Measurements from ENCODE around the gene DNAJB6.

The DNAJB6 gene

DNA sequence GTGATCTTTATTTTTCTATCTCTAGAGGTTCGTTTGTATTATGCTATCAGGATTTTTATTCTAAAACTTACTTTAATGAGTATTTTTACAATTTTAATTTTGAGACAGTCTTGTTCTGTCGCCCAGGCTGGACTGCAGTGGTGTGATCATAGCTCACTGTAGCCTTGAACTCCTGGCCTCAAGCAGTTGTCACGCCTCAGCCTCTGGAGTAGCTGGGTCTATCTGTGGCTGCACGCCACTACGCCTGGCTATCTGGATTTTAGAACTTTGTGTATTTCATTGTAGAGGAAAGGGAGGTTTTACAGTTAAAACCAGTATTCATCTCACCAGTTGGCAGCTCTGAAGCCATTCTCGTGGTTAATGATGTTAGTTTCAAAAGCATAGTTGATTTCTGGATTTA is 25.9 kb downstream of the DNAJB6 start:
- H3K36me3 Mint-ChIP-seq = peaks cover 61% of the 10 kb centered on the region
- H3K27ac Mint-ChIP-seq = no peak overlapping the region
- no peaks in the 10 kb centered on the region for H3K9me3 Mint-ChIP-seq
- CTCF ChIA-PET = no interaction called here
- no peaks in the 10 kb centered on the region for H3K27me3 Mint-ChIP-seq
- no peak overlapping the region for H3K4me3 Mint-ChIP-seq
- H3K4me1 Mint-ChIP-seq = peaks cover 4% of the 10 kb centered on the region
- no peak for DNase-seq

GRCh38 chr7:157366722-157367121 is 29.9 kb downstream of the DNAJB6 start:
- H3K36me3 Mint-ChIP-seq = peaks cover 61% of the 10 kb centered on the region
- no peaks in the 10 kb centered on the region for H3K27me3 Mint-ChIP-seq
- H3K9me3 Mint-ChIP-seq = no peaks in the 10 kb centered on the region
- H3K4me1 Mint-ChIP-seq = peaks cover 2% of the 10 kb centered on the region
- CTCF ChIA-PET = no interaction called here
- H3K27ac Mint-ChIP-seq = no peak overlapping the region
- no peak overlapping the region for H3K4me3 Mint-ChIP-seq
- DNase-seq = no peak

DNA sequence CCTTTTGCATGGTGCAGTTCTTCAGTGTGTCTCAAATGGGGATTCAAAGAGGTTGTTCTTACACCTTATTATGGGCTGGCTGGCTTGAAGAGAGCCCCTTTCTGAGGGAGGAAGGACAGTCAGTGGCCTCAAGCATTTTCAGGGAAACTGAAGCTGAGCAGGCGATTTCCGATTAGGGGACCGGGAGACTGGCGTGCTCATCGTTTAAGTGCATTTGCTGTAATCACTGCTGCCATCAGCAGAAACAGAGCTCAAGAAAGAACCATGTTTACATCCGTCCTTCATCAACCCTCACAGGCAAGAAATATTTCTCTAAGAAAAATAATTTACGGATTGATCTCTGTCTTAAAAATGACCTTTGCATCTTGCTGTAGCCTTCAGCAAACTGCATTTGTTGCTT is 32.2 kb downstream of the DNAJB6 start:
- no peak for DNase-seq
- Mint-ChIP-seq H3K27me3 (no peaks in the 10 kb centered on the region), H3K36me3 (peaks cover 67% of the 10 kb centered on the region), H3K4me3 (no peak overlapping the region), H3K9me3 (no peaks in the 10 kb centered on the region), H3K27ac (no peak overlapping the region), H3K4me1 (peaks cover 12% of the 10 kb centered on the region)
- CTCF ChIA-PET = no interaction called here

DNA sequence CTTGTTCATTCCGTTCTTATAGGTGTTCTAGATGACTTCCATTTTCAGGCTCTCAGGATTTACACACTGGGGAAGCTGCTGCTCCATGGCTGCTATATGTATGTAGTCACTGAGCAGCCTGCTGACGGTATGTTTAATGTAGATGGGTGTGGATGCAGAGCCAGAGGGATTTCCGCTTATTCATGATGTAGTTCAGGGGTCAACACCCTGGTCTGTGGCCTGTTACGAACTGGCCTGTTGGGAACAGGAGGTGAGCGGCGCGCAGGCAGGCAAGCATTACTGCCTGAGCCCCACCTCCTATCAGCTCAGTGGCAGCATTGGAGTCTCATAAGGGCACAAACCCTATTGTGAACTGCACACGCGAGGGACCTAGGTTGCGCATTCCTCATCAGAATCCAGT is 33.9 kb downstream of the DNAJB6 start:
- CTCF ChIA-PET = no interaction called here
- no peak overlapping the region for H3K4me3 Mint-ChIP-seq

DNA sequence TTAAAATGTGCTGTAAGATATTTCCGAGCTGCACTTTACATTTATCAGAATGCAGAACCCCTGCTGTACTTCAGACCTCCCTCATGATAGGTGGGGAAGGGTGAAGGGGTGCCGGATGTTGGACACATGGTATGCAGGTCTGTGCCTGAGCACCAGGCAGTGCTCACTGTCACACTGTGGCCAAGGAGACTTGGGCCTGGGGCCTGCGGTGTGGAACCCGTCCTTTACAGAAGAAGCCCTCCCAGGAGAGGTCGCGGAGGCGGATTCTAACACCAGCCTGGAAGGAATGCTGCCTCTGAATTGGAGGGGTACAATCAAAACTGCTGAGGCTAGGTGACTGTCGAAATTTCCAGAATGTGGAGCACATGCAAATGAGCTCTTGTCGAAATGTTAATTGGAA is 34.5 kb downstream of the DNAJB6 start:
- Mint-ChIP-seq H3K27ac (no peak overlapping the region), H3K36me3 (peaks cover 62% of the 10 kb centered on the region), H3K4me1 (peaks cover 35% of the 10 kb centered on the region), H3K27me3 (no peaks in the 10 kb centered on the region), H3K4me3 (no peak overlapping the region), H3K9me3 (no peaks in the 10 kb centered on the region)
- CTCF ChIA-PET = no interaction called here
- DNase-seq = no peak

More for the DNA sequence above, 33.9 kb downstream of the DNAJB6 start:
- Mint-ChIP-seq H3K36me3 (peaks cover 64% of the 10 kb centered on the region), H3K27me3 (no peaks in the 10 kb centered on the region), H3K9me3 (no peaks in the 10 kb centered on the region), H3K27ac (no peak overlapping the region), H3K4me1 (peaks cover 29% of the 10 kb centered on the region)
- no peak for DNase-seq

GRCh38 chr7:157372300-157373232 is 35.8 kb downstream of the DNAJB6 start:
- no peak overlapping the region for H3K4me3 Mint-ChIP-seq
- no peak for DNase-seq
- H3K4me1 Mint-ChIP-seq = peaks cover 43% of the 10 kb centered on the region
- peaks cover 57% of the 10 kb centered on the region for H3K36me3 Mint-ChIP-seq
- no peaks in the 10 kb centered on the region for H3K9me3 Mint-ChIP-seq
- H3K27ac Mint-ChIP-seq = peak overlapping the region; percentile 29
- CTCF ChIA-PET = no interaction called here
- no peaks in the 10 kb centered on the region for H3K27me3 Mint-ChIP-seq

DNA sequence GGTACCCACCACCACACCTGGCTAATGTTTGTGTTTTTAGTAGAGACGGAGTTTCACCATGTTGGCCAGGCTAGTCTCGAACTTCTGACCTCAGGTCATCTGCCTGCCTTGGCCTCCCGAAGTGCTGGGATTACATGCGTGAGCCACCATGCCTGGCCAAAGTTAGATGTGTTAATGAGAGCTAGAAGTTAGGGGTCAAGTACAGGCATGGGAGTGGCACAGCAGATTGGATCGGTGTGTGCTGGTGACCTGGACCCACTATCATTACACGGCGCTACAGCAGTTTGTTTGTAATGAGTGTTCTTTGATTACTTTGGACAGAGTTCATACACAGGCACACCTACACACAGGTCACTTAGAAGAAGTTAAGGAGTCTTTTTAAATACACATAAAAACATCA is 36.7 kb downstream of the DNAJB6 start:
- CTCF ChIA-PET = interaction anchor here (1.4 kb wide), 1 partner anchor 99 kb away, joined by 4 read pairs; no protein-coding TSS in a partner anchor
- DNase-seq = no peak
- no peaks in the 10 kb centered on the region for H3K9me3 Mint-ChIP-seq
- H3K4me3 Mint-ChIP-seq = no peak overlapping the region
- H3K36me3 Mint-ChIP-seq = peaks cover 50% of the 10 kb centered on the region
- H3K4me1 Mint-ChIP-seq = peaks cover 42% of the 10 kb centered on the region
- no peaks in the 10 kb centered on the region for H3K27me3 Mint-ChIP-seq
- H3K27ac Mint-ChIP-seq = no peak overlapping the region

- Mint-ChIP-seq H3K36me3 (peaks cover 42% of the 10 kb centered on the region), H3K4me1 (peaks cover 41% of the 10 kb centered on the region), H3K9me3 (no peaks in the 10 kb centered on the region), H3K4me3 (no peak overlapping the region), H3K27me3 (no peaks in the 10 kb centered on the region), H3K27ac (peak overlapping the region; percentile 43)
- DNase-seq = no peak
- CTCF ChIA-PET = interaction anchor here (1.2 kb wide), 1 partner anchor 11 kb away, joined by 6 read pairs; no protein-coding TSS in a partner anchor
Observed at GRCh38 chr7:157375410-157375809, 38.6 kb downstream of the DNAJB6 start.

DNA sequence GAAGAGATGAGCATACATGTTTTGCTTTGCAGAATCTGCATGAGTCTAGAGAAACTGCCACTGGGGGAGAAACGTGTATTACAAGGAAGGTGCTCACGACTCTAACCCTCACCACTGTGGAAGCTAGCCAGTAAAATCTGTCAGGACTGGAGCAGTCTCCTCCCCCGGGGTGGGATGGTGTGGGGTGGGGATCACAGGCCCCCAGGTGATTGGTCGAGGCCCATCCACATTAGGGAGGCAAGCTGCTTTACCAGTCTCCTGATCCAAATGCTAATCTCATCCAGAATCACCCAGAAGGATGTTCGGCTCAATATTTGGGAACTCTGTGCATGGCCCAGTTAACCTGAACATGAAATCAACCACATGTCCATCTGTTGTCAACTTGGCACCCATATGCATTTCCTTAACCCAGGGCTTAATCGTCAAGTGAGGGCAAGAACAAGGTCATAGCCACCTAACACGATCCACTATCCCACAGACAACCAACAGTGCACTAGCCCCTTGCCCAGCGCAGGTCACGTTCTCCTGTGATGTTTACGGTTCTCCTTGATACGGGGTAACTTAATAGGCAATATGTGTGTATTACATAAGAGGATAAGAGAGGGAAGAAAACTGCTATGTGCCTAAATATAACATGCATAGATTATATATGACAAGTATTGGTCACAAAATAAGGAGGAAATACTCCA is 40.8 kb downstream of the DNAJB6 start:
- H3K4me3 Mint-ChIP-seq = no peak overlapping the region
- H3K36me3 Mint-ChIP-seq = peaks cover 36% of the 10 kb centered on the region
- CTCF ChIA-PET = interaction anchor here (0.9 kb wide), 1 partner anchor 10 kb away, joined by 6 read pairs; no protein-coding TSS in a partner anchor
- no peak overlapping the region for H3K27ac Mint-ChIP-seq
- no peaks in the 10 kb centered on the region for H3K27me3 Mint-ChIP-seq
- DNase-seq = no peak
- H3K4me1 Mint-ChIP-seq = peaks cover 41% of the 10 kb centered on the region
- no peaks in the 10 kb centered on the region for H3K9me3 Mint-ChIP-seq

DNA sequence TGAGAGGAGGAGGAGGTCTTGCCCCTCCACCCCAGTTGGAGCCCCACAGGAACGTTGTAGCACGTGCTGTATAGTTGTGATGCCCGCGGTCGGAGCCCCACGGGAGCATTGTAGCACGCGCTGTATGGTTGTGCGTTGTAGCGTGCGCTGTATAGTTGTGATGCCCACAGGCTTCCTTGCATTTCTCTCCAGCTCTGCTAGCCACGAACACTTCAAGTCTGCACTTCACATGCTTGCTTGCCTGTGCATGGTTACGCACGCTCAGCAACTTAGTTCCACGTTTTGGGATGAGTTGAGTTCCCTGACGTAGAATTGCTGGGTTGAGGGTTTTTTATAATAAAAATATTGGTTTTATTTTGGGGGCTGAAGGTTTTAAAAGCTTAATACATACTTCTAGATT is 41.6 kb downstream of the DNAJB6 start:
- CTCF ChIA-PET = interaction anchor here (0.7 to 0.9 kb wide), 2 partner anchors 9 to 128 kb away, joined by 3 to 6 read pairs; no protein-coding TSS in a partner anchor
- Mint-ChIP-seq H3K4me3 (no peak overlapping the region), H3K4me1 (peaks cover 35% of the 10 kb centered on the region), H3K36me3 (peaks cover 36% of the 10 kb centered on the region), H3K27me3 (no peaks in the 10 kb centered on the region), H3K9me3 (no peaks in the 10 kb centered on the region), H3K27ac (no peak overlapping the region)
- no peak for DNase-seq

- no peak for DNase-seq
- Mint-ChIP-seq H3K4me1 (peaks cover 26% of the 10 kb centered on the region), H3K9me3 (no peaks in the 10 kb centered on the region), H3K27ac (no peak overlapping the region), H3K4me3 (no peak overlapping the region), H3K36me3 (peaks cover 34% of the 10 kb centered on the region), H3K27me3 (no peaks in the 10 kb centered on the region)
- CTCF ChIA-PET = interaction anchor here (1.6 kb wide), 1 partner anchor 25 kb away, joined by 3 read pairs; no protein-coding TSS in a partner anchor
Observed at GRCh38 chr7:157379493-157379892, 42.7 kb downstream of the DNAJB6 start.

GRCh38 chr7:157380416-157380815 is 43.6 kb downstream of the DNAJB6 start:
- Mint-ChIP-seq H3K27ac (no peak overlapping the region), H3K36me3 (peaks cover 38% of the 10 kb centered on the region), H3K4me1 (peaks cover 17% of the 10 kb centered on the region), H3K4me3 (no peak overlapping the region), H3K27me3 (no peaks in the 10 kb centered on the region), H3K9me3 (no peaks in the 10 kb centered on the region)
- CTCF ChIA-PET = interaction anchor here (0.7 to 1.6 kb wide), 2 partner anchors 17 to 26 kb away, joined by 3 read pairs; no protein-coding TSS in a partner anchor
- DNase-seq = no peak

DNA sequence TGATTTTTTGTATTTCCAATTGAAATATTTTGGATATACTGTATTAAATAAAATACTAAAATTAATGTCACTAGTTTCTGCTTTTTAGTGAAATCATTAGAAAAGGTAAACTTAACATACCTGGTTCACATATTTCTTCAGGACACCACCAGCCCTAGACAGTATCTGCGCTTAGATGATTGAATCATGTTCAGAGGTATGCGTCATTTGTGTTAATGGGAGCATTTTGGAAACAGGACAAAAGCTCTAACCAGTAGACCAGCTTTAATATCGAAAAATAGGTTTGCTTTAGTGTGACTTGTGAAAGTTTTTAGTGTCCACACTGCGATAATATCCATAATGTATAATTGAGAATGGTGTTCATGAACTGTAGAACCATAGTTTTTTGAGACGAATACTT is 47.1 kb downstream of the DNAJB6 start:
- no peak overlapping the region for H3K27ac Mint-ChIP-seq

DNA sequence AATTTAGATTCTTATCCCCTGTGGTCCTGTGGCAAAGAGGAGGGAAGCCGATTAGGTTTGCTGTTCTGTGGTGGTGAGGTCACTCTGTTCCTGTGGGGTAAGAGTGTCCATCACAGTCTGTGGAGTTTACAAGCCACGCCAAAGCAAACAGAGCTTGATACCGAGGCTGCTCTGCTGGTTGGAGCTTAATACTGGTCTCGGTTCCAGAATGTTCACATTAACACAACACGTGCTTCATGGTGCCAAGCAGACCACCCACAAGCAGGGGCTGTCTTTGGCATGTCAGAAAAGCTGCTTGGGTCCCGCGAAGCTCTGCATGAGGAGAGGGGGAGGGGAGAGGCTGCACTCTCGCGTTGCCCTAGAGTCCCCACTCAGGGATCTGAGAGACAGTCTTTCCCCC is 47.5 kb downstream of the DNAJB6 start:
- no peak for DNase-seq
- no peak overlapping the region for H3K4me3 Mint-ChIP-seq
- H3K9me3 Mint-ChIP-seq = no peaks in the 10 kb centered on the region
- peaks cover 23% of the 10 kb centered on the region for H3K4me1 Mint-ChIP-seq
- H3K27me3 Mint-ChIP-seq = no peaks in the 10 kb centered on the region
- CTCF ChIA-PET = interaction anchor here (1.0 kb wide), 1 partner anchor 11 kb away, joined by 3 read pairs; no protein-coding TSS in a partner anchor
- H3K36me3 Mint-ChIP-seq = peaks cover 43% of the 10 kb centered on the region
- no peak overlapping the region for H3K27ac Mint-ChIP-seq

More for the DNA sequence above, 47.1 kb downstream of the DNAJB6 start:
- peaks cover 19% of the 10 kb centered on the region for H3K4me1 Mint-ChIP-seq
- H3K36me3 Mint-ChIP-seq = peaks cover 40% of the 10 kb centered on the region
- no peak for DNase-seq
- CTCF ChIA-PET = interaction anchor here (0.6 to 1.0 kb wide), 2 partner anchors 12 to 45 kb away, joined by 3 read pairs; no protein-coding TSS in a partner anchor
- no peaks in the 10 kb centered on the region for H3K27me3 Mint-ChIP-seq
- no peak overlapping the region for H3K4me3 Mint-ChIP-seq
- no peaks in the 10 kb centered on the region for H3K9me3 Mint-ChIP-seq
